Progenitor cell of endocrine pancreas (in vitro differentiated cells): ENCODE results near the gene ATP6V1G1. TPM values are rescaled to one million over a fixed set of nuclear protein-coding genes. Genes with fewer than 3 reads are reported as not detected.

Source experiments
- DNase-seq: peaks from one replicate; pipeline ENCODE4 v3.0.0; 2021; ENCODE audit warnings: low spot score; ENCODE audit not compliant: unreplicated experiment
- H3K27ac Mint-ChIP-seq: 2 replicates; pipeline ENCODE4 v1.8.0; 2021; ENCODE audit warnings: mild to moderate bottlenecking, moderate library complexity, mixed read lengths
- H3K27me3 Mint-ChIP-seq: 2 replicates; pipeline ENCODE4 v1.8.0; 2021; ENCODE audit warnings: mixed read lengths
- H3K36me3 Mint-ChIP-seq: 2 replicates; pipeline ENCODE4 v1.8.0; 2022; ENCODE audit warnings: mixed read lengths; ENCODE audit not compliant: insufficient read depth
- H3K4me1 Mint-ChIP-seq: 2 replicates; pipeline ENCODE4 v1.8.0; 2021; ENCODE audit warnings: low read depth, mixed read lengths
- H3K4me3 Mint-ChIP-seq: 2 replicates; pipeline ENCODE4 v1.8.0; 2021; ENCODE audit warnings: low read depth, mild to moderate bottlenecking, moderate library complexity, mixed read lengths
- H3K9me3 Mint-ChIP-seq: 2 replicates; pipeline ENCODE4 v1.8.0; 2021; ENCODE audit warnings: low read depth, mixed read lengths
- CTCF ChIP-seq: fragments of 200-600 bp; sonication (generic); IDR thresholded peaks from one replicate; pipeline ENCODE4 v1.5.0; 2021; ENCODE audit warnings: antibody characterized with exemption, mild to moderate bottlenecking; ENCODE audit not compliant: unreplicated experiment
- total RNA-seq: library from RNA; stranded (reverse); gene quantifications from 2 replicates; pipeline ENCODE4 v1.2.1, GENCODE V29; 2021

ATP6V1G1 gene
- total RNA-seq, 1 donor from 2014 or later, result 123 TPM

- no peaks in the 10 kb centered on the region for H3K9me3 Mint-ChIP-seq
- DNase-seq, result no peak
- no peaks in the 10 kb centered on the region for H3K27me3 Mint-ChIP-seq
- H3K36me3 Mint-ChIP-seq, result peaks cover 4% of the 10 kb centered on the region
- H3K4me1 Mint-ChIP-seq, result no peaks in the 10 kb centered on the region
- no peak for TF ChIP-seq CTCF
- no peak overlapping the region for H3K4me3 Mint-ChIP-seq
- H3K27ac Mint-ChIP-seq, result no peak overlapping the region
Measured at GRCh38 chr9:114621975-114622609, 34.5 kb downstream of the ATP6V1G1 start.

GRCh38 chr9:114624677-114625076 is 37.1 kb downstream of the ATP6V1G1 start:
- peaks cover 4% of the 10 kb centered on the region for H3K36me3 Mint-ChIP-seq
- H3K27me3 Mint-ChIP-seq, result no peaks in the 10 kb centered on the region
- no peak overlapping the region for H3K27ac Mint-ChIP-seq
- no peaks in the 10 kb centered on the region for H3K9me3 Mint-ChIP-seq
- H3K4me3 Mint-ChIP-seq, result no peak overlapping the region
- DNase-seq, result no peak
- TF ChIP-seq CTCF, result no peak
- no peaks in the 10 kb centered on the region for H3K4me1 Mint-ChIP-seq

GRCh38 chr9:114626415-114627020 is 38.9 kb downstream of the ATP6V1G1 start:
- no peak for TF ChIP-seq CTCF
- no peaks in the 10 kb centered on the region for H3K4me1 Mint-ChIP-seq
- peaks cover 1% of the 10 kb centered on the region for H3K36me3 Mint-ChIP-seq
- H3K4me3 Mint-ChIP-seq, result no peak overlapping the region
- H3K27me3 Mint-ChIP-seq, result no peaks in the 10 kb centered on the region
- DNase-seq, result no peak
- no peaks in the 10 kb centered on the region for H3K9me3 Mint-ChIP-seq
- H3K27ac Mint-ChIP-seq, result no peak overlapping the region

- TF ChIP-seq CTCF, result no peak
- no peak for DNase-seq
- Mint-ChIP-seq H3K4me3 (no peak overlapping the region), H3K27ac (no peak overlapping the region), H3K4me1 (no peaks in the 10 kb centered on the region), H3K9me3 (no peaks in the 10 kb centered on the region), H3K36me3 (no peaks in the 10 kb centered on the region), H3K27me3 (no peaks in the 10 kb centered on the region)
Measured at GRCh38 chr9:114627553-114627952, 40.0 kb downstream of the ATP6V1G1 start.

- no peaks in the 10 kb centered on the region for H3K9me3 Mint-ChIP-seq
- no peaks in the 10 kb centered on the region for H3K27me3 Mint-ChIP-seq
- no peak overlapping the region for H3K27ac Mint-ChIP-seq
- no peak overlapping the region for H3K4me3 Mint-ChIP-seq
- no peak for DNase-seq
- no peaks in the 10 kb centered on the region for H3K4me1 Mint-ChIP-seq
- no peak for TF ChIP-seq CTCF
- peaks cover 1% of the 10 kb centered on the region for H3K36me3 Mint-ChIP-seq
Measured at GRCh38 chr9:114629563-114630090, 42.1 kb downstream of the ATP6V1G1 start.
